ENCODE results near the gene CFAP45.

Gene CFAP45

GRCh38 chr1:159854693-159855192 is 45.2 kb downstream of the CFAP45 start:
- in situ Hi-C loops (cut with HindIII; ENCODE audit: low sequenced_read_pairs): no loop called here
- TF ChIP-seq CTCF (IDR thresholded peaks at IDR 0.05; ENCODE audit: low read depth, low read length): no peak
- peak; percentile 88 for DNase-seq (ENCODE audit: low read depth, low spot score)
- H3K4me3 ChIP-seq (ENCODE audit: low read depth, low read length): peak overlapping the region; percentile 51

GRCh38 chr1:159854116-159854692 is 45.8 kb downstream of the CFAP45 start:
- in situ Hi-C loops (cut with HindIII; ENCODE audit: low sequenced_read_pairs): no loop called here
- DNase-seq (ENCODE audit: low read depth, low spot score): peak; percentile 57
- no peak for TF ChIP-seq CTCF (IDR thresholded peaks at IDR 0.05; ENCODE audit: low read depth, low read length)
- peak overlapping the region; percentile 51 for H3K4me3 ChIP-seq (ENCODE audit: low read depth, low read length)

- DNase-seq (ENCODE audit: low read depth, low spot score): peak; percentile 48
- in situ Hi-C loops (cut with HindIII; ENCODE audit: low sequenced_read_pairs): no loop called here
- peak overlapping the region; percentile 51 for H3K4me3 ChIP-seq (ENCODE audit: low read depth, low read length)
- TF ChIP-seq CTCF (IDR thresholded peaks at IDR 0.05; ENCODE audit: low read depth, low read length): no peak
Observed at GRCh38 chr1:159853417-159854115, 46.4 kb downstream of the CFAP45 start.

GRCh38 chr1:159851407-159851806 is 48.6 kb downstream of the CFAP45 start:
- no peak for DNase-seq (ENCODE audit: low read depth, low spot score)
- no peak overlapping the region for H3K4me3 ChIP-seq (ENCODE audit: low read depth, low read length)
- in situ Hi-C loops (cut with HindIII; ENCODE audit: low sequenced_read_pairs): no loop called here
- TF ChIP-seq CTCF (IDR thresholded peaks at IDR 0.05; ENCODE audit: low read depth, low read length): peak; percentile 17

GRCh38 chr1:159849626-159850366 is 50.2 kb downstream of the CFAP45 start:
- DNase-seq (ENCODE audit: low read depth, low spot score): peak; percentile 25
- no peak overlapping the region for H3K4me3 ChIP-seq (ENCODE audit: low read depth, low read length)
- in situ Hi-C loops (cut with HindIII; ENCODE audit: low sequenced_read_pairs): no loop called here
- TF ChIP-seq CTCF (IDR thresholded peaks at IDR 0.05; ENCODE audit: low read depth, low read length): no peak

- H3K4me3 ChIP-seq (ENCODE audit: low read depth, low read length): no peak overlapping the region
- no peak for DNase-seq (ENCODE audit: low read depth, low spot score)
- in situ Hi-C loops (cut with HindIII; ENCODE audit: low sequenced_read_pairs): no loop called here
- TF ChIP-seq CTCF (IDR thresholded peaks at IDR 0.05; ENCODE audit: low read depth, low read length): no peak
Observed at GRCh38 chr1:159848326-159848725, 51.6 kb downstream of the CFAP45 start.
